ENCODE data around the gene SENP1.
"Not testable (repeated sequence)": the region's sequence is repeated elsewhere in the genome, so short reads cannot be mapped to it uniquely, and the experiment has no call there.

Gene SENP1

DNA sequence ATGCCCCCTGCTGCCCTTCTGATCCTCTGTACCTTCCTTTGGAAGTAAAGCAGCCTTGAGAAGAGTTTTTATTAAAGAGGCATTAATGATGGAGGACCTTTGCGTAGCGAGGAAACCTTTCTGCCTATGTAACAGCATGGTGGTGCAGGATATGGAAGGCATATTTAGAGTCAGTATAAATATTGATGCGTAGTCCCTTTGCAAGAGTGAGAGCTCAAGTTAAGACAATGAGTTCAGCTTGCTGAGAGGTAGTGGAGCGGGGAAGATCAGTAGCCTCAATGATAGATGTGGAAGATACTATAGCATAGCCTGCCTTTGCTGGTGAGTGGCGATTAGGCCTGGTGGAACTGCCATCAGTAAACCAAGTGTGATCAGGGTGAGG, 5.4 kb upstream of the SENP1 start:
- DNase-seq (ENCODE audit: low spot score), result not testable (repeated sequence)

DNA sequence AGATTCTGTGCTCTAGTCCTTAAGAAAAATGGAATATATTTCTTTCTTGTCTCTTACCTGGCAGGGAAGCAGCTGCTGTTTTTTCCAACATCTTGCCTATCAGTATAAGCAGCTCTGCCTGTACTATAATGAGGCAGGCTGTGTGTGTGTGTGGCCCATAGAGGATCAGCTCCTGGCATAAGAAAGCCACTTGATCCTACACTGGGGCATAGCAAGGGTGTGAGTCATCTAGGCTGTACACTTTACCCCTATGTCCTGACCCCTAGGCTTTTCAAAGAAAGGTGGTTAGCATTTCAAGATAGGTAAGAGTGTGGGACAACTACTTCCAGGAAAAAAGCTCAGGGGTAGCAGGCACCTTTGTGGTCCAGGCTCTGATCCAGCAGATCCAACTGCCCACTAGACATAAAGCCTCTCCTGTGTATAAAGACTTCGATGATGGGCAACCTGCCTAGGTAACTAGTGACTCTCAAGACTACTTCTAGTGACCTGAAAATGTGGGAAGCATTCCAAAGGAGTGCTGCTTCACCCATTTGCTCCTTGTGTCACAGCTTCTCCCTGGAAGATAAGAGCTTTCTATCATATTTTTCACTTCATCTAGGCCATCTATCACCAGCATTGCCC, 4.9 kb upstream of the SENP1 start:
- no peak for DNase-seq (ENCODE audit: low spot score)

DNA sequence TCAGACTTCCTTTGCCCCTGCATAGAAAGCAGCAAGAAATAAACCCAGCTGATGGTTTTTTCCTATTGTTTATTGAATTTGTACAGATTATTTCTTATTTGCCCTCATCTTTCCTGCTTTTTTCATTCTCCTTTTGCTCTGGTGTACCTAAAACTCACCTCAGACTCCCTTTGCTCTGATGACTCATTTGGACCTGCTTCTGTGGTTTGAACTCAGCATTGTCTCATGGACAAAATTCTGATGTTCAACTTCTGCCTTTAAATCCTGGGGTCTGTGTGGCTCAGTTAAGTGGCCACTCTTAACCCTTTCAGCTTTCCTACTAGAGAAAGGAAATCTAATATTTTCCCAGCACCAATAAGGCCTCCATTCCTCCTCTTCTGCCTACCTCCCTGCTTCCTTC, 3.5 kb upstream of the SENP1 start:
- DNase-seq (ENCODE audit: low spot score), result no peak

DNA sequence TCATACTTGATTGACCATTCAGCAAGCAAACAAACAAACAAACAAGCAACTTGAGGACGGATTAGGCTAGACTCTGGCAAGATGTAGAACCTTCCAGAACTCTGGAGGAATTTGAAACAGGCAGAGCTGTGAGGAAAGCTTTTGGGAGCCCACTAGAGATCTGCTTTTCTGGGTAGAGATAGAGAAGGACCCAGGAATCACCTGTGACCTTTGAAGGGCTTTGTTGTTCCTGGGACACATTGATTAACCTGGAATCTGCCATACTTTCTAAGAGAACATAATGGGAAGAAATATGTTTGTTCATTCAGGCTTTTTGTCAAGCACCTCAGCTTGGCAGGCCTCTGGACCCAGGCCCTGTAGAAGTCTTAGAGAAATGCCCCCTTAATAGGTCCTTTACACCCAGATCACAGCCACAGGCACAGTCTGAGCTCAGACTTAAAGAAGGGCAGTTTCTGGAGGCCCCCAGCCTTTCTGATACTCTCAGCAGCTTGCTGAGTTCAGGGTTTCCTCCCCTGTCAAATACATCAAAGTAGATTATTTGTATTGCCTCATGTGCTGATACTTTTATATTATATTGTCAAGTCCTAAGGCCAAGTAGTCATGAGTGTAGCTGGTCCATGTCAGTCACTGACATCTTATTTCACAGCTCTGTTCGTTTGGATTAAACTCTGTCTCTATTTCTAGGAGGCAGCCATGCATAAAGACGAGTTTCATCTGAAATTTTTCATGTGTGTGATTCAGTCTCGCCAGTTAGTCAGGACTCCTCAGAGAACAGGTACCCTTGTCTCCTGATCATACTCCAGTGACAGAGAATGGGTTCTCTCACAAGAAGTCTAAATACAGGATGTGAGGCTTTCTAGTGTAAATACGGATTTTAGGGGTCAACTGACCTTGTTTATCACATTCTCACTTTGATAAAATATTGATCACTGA, 1.1 kb upstream of the SENP1 start:
- DNase-seq (ENCODE audit: low spot score), result no peak

GRCh38 chr12:48105321-48105866, 485 bp downstream of the SENP1 start:
- peak; percentile 70 for DNase-seq (ENCODE audit: low spot score)

DNA sequence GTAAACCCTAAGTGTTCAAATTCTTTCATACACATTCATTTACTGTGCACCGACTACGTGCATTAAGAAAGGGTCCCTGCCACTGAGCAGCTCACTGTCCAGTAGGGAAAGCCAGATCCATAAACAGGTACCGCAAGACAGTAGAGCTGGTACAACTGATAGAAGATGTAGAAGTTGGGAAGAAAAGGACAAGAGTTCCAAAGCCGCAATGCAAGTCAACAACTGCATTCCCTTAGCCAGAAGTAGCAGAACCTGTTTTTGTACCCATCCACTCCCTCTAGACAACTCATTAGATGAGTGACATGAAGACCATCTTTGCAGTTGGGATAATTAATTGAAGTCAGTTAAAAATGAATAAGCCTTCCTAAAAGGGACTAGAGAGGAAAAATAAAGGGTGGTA, 1.3 kb downstream of the SENP1 start:
- DNase-seq (ENCODE audit: low spot score), result peak; percentile 26

GRCh38 chr12:48092611-48093010, 13.3 kb downstream of the SENP1 start:
- no peak for DNase-seq (ENCODE audit: low spot score)

DNA sequence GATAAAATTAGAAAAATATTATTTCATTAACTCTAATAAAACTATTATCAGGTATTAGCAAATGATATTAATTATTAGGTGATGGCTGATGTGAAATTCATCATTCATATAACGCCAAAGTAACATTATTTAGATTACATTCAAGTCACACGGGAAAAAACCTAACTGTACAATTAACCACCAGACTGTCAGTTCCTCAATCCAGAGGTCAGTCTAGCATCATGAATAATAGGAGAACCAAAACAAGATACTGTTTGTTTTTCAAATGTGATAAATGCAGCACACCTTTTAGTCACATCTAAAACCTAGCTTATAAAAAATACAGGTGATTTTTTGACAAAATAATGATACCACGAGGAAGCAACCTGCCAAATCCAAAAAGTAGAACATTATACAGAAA, 19.6 kb downstream of the SENP1 start:
- DNase-seq (ENCODE audit: low spot score), result no peak

DNA sequence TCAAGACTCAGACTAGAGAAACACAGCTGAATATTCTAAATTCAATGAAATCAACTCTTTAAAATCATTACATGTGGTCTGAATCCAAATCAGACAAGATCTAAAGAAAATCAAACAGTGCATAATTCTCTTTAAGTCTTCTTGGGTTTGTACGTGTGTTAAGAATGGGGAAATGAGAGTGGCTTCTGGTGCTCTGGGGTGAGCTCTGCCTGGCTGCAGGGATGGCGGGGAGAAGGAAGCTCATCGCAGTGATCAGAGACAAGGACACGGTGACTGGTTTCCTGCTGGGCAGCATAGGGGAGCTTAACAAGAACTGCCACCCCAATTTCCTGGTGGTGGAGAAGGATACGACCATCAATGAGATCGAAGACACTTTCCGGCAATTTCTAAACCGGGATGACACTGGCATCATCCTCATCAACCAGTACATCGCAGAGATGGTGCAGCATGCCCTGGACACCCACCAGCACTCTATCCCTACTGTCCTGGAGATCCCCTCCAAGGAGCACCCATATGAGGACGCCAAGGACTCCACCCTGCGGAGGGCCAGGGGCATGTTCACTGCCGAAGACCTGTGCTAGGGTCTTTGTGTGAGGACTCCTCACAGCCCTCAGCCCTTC, 20.9 kb downstream of the SENP1 start:
- no peak for DNase-seq (ENCODE audit: low spot score)

DNA sequence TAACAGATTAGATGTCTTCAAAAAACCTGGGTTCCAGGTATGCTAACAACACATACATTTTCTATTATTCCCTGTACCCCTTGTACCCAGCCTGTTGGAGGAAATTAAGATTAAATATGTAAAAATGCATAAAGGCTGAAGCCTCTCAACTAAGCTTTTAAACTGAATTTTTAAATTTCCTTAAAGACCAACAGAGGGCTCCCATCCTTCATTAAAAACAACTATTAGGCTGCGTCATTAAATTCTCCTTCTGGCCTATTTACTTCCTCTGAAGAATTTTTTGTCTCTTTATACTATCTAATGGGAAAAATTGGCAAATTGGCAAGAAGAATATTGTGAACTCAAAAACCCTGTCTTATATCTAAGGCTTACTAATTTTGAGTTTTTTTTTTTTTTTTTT, 21.8 kb downstream of the SENP1 start:
- peak; percentile 57 for DNase-seq (ENCODE audit: low spot score)

DNA sequence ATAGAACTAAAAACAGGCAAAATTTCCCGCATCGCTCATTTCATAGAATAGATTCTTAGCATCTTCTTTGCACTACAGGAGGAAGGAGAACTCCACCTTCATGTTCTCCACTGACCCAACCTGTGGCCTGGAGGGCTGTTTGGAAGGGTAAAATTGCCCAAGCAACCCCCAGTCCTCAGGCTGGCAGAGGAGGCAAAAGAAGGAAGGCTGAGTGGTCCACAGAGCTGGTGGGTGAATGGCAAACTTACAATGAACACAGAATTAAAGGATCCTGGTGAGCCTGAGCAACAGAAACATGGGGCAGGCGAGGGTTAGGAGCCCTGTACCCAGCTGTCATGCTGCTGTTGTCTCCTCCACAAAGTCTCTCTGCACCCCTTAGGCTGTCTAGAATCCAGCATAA, 25.1 kb downstream of the SENP1 start:
- DNase-seq (ENCODE audit: low spot score), result no peak

DNA sequence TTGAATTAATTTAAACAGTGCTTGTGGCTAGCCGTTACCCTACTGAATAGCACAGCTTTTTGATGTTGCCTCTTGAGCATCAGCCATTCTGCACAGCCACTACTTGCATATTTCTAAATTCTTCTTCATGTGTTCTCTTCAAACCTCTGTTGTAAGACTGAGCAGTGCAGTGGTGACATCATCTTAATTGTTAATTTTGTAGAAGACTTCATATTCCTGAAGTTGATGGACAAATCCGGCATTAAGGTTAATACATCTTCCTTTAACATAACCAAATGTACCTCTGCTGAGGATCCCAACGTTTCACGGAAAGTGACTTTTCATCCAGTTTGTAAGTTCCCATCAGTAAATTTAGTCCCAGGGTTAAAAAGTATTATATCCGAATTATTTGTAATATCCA, 25.6 kb downstream of the SENP1 start:
- no peak for DNase-seq (ENCODE audit: low spot score)

DNA sequence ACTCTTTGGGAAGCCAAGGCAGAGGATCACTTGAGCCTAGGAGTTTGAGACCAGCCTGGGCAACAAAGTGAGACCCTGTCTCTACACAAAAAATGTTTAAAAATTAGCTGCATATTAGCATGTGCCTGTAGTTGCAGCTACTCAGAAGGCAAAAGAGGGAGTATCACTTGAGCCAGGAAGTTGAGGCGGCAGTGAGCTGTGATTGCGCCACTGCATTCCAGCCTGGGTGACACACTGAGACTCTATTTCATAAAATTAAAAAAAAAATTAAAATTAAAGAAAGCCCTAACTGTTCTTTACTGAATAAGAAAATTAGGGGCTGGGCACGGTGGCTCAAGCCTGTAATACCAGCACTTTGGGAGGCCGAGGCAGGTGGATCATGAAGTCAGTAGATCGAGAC, 27.0 kb downstream of the SENP1 start:
- no peak for DNase-seq (ENCODE audit: low spot score)

DNA sequence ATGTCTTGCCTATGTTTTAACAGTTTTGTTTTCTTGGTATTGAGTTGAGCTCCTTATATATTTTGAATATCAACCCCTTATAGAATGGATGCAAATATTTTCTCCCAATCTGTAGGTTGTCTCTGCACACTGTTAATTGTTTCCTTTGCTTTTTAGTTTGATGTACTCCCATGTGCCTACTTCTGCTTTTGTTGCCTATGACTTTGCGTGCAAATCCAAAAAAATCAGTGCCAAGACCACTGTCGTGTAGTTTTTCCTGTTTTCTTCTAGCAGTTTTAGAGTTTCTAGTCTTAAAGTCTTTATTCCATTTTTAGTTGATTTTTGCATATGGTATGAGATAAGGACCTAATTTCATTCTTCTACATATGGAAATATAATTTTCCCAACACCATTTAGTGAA, 28.8 kb downstream of the SENP1 start:
- DNase-seq (ENCODE audit: low spot score), result no peak

- no peak for DNase-seq (ENCODE audit: low spot score)
Measured at GRCh38 chr12:48075832-48076231, 30.0 kb downstream of the SENP1 start.

- no peak for DNase-seq (ENCODE audit: low spot score)
Measured at GRCh38 chr12:48074266-48074665, 31.6 kb downstream of the SENP1 start.

GRCh38 chr12:48072266-48072665, 33.6 kb downstream of the SENP1 start:
- no peak for DNase-seq (ENCODE audit: low spot score)

DNA sequence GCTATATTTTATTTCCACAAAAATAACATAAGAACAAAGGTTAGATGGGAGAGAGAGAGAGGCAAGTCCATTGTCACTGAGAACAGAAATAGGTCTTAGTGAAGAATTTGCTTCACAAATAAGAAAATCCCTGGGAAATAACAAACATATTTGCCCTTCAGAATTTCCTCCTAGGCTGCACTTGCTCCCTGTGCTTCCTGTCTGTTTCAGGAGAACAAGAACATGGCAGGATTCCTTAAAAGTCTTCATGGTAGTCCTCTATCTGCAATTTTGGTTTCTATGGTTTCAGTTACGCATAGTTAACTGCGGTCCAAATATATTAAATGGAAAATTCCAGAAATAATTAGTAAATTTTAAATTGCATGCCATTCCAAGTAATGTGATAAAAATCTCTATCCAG, 34.1 kb downstream of the SENP1 start:
- DNase-seq (ENCODE audit: low spot score), result no peak

GRCh38 chr12:48070731-48071130, 35.1 kb downstream of the SENP1 start:
- DNase-seq (ENCODE audit: low spot score), result no peak

DNA sequence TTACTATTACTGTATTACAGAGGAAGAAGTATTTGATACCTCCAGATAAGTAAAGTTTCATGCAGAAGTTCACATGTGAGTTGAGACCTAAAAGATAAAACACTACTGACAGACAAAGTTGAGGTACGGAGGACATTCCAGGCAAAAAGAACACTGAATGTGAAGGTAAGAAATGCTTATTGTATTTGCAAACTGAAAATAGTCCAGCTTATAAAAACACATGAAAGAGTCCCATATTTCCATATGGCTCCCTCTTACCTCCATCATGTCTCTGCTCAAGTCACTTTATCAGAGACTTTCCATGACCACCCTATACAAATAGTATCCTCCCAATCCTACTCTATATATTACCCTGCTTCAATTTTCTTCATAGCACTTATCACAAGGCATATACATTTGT, 35.8 kb downstream of the SENP1 start:
- DNase-seq (ENCODE audit: low spot score), result no peak

DNA sequence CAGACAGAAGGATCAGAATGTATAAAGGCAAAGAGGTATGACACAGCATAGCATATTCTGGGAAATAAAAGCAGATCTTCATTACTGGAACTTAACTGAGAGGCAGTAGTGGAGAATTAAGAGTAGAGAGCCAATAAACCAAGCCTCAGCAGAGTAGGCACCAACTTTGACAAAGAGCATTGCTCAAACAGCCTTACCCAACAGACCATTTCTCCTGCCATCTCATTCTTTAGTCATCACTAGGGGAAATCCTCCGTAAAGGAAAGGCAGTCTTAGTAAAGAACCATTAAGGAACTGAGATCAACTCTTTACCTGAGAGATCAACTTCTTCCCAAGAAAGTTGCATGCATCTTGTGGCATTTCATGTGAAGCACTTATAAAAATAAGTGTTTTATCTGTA, 36.6 kb downstream of the SENP1 start:
- DNase-seq (ENCODE audit: low spot score), result no peak

- DNase-seq (ENCODE audit: low spot score), result no peak
Measured at GRCh38 chr12:48068457-48068856, 37.4 kb downstream of the SENP1 start.
